MM.1S (cell line): ENCODE results near the gene SPATA31E1.

Experiments used
- EZH2 ChIP-seq: fragments of 300-600 bp; sonication (generic); optimal IDR thresholded peaks from 2 replicates; pipeline ENCODE3; 2017; ENCODE audit warnings: low read depth, mild to moderate bottlenecking, antibody characterized with exemption, low read length, mixed read lengths
- TF ChIP-seq, protein P1 (sequence below): fragments of 300-600 bp; sonication (generic); IDR thresholded peaks from 2 replicates; pipeline ENCODE4 v1.5.1; 2016; ENCODE audit warnings: antibody characterized with exemption, low read length, mixed read lengths

DNA sequence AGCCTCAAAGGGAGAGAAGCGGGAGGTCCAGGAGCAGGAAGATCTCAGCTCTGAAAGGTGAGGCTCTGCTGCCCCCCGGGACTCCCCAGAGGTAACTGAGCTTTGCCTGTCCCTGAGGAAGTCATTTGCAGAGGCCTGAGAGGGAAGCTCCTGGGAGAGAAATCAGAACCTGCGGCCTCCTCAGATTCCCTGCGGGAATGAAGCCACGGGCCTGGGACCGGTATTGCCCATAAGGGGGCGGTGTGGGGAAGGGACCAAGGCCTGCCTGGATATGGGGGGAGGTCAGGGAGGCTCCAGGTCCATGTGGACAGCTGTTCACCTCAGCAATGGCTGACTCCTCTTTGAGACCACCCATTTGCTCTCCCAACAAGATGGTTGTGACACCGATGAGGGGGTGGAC, 1.3 kb downstream of the SPATA31E1 start:
- TF ChIP-seq, protein P1, sequence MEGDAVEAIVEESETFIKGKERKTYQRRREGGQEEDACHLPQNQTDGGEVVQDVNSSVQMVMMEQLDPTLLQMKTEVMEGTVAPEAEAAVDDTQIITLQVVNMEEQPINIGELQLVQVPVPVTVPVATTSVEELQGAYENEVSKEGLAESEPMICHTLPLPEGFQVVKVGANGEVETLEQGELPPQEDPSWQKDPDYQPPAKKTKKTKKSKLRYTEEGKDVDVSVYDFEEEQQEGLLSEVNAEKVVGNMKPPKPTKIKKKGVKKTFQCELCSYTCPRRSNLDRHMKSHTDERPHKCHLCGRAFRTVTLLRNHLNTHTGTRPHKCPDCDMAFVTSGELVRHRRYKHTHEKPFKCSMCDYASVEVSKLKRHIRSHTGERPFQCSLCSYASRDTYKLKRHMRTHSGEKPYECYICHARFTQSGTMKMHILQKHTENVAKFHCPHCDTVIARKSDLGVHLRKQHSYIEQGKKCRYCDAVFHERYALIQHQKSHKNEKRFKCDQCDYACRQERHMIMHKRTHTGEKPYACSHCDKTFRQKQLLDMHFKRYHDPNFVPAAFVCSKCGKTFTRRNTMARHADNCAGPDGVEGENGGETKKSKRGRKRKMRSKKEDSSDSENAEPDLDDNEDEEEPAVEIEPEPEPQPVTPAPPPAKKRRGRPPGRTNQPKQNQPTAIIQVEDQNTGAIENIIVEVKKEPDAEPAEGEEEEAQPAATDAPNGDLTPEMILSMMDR: no peak
- no peak for TF ChIP-seq EZH2
